Measurements from ENCODE around the gene CCDC80. TPM values are rescaled to one million over a fixed set of nuclear protein-coding genes. Genes with fewer than 3 reads are reported as not detected.
"Not testable (repeated sequence)": the region's sequence is repeated elsewhere in the genome, so short reads cannot be mapped to it uniquely, and the experiment has no call there.

The CCDC80 gene
- total RNA-seq, 2 donors from 2014 or later = 94.4 to 206 TPM

GRCh38 chr3:112579697-112580096 lies 61.2 kb downstream of the CCDC80 start:
- peaks cover 17% of the 10 kb centered on the region for H3K36me3 ChIP-seq

GRCh38 chr3:112579232-112579631 lies 61.7 kb downstream of the CCDC80 start:
- Histone ChIP-seq H3K4me1 (peaks cover 0 to 12% of the 10 kb centered on the region in 2 donors), H3K9me3 (no peaks in the 10 kb centered on the region), H3K27ac (no peak overlapping the region), H3K4me3 (no peak overlapping the region), H3K36me3 (peaks cover 12% of the 10 kb centered on the region), H3K27me3 (no peaks in the 10 kb centered on the region)
- DNase-seq (ENCODE audit: low spot score) = no peak
- TF ChIP-seq, protein P1, sequence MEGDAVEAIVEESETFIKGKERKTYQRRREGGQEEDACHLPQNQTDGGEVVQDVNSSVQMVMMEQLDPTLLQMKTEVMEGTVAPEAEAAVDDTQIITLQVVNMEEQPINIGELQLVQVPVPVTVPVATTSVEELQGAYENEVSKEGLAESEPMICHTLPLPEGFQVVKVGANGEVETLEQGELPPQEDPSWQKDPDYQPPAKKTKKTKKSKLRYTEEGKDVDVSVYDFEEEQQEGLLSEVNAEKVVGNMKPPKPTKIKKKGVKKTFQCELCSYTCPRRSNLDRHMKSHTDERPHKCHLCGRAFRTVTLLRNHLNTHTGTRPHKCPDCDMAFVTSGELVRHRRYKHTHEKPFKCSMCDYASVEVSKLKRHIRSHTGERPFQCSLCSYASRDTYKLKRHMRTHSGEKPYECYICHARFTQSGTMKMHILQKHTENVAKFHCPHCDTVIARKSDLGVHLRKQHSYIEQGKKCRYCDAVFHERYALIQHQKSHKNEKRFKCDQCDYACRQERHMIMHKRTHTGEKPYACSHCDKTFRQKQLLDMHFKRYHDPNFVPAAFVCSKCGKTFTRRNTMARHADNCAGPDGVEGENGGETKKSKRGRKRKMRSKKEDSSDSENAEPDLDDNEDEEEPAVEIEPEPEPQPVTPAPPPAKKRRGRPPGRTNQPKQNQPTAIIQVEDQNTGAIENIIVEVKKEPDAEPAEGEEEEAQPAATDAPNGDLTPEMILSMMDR (IDR thresholded peaks at IDR 0.05) = no peak

More at GRCh38 chr3:112579697-112580096, 61.2 kb downstream of the CCDC80 start:
- H3K9me3 ChIP-seq = no peaks in the 10 kb centered on the region
- no peaks in the 10 kb centered on the region for H3K27me3 ChIP-seq
- H3K4me1 ChIP-seq = peaks cover 0 to 12% of the 10 kb centered on the region in 2 donors
- TF ChIP-seq, protein P1 (IDR thresholded peaks at IDR 0.05) = no peak
- DNase-seq (ENCODE audit: low spot score) = no peak
- no peak overlapping the region for H3K4me3 ChIP-seq
- peak overlapping the region in 1 of 2 donors; percentile 1 for H3K27ac ChIP-seq

GRCh38 chr3:112572701-112573100 lies 68.2 kb downstream of the CCDC80 start:
- H3K4me3 ChIP-seq = no peak overlapping the region
- H3K27ac ChIP-seq = no peak overlapping the region
- TF ChIP-seq, protein P1 (IDR thresholded peaks at IDR 0.05) = no peak
- H3K27me3 ChIP-seq = no peaks in the 10 kb centered on the region
- no peaks in the 10 kb centered on the region for H3K9me3 ChIP-seq
- DNase-seq (ENCODE audit: low spot score) = no peak
- peaks cover 23% of the 10 kb centered on the region for H3K36me3 ChIP-seq
- H3K4me1 ChIP-seq = no peaks in the 10 kb centered on the region

GRCh38 chr3:112569265-112569664 lies 71.7 kb downstream of the CCDC80 start:
- no peak for DNase-seq (ENCODE audit: low spot score)
- Histone ChIP-seq H3K36me3 (peaks cover 23% of the 10 kb centered on the region), H3K4me1 (no peaks in the 10 kb centered on the region), H3K27ac (no peak overlapping the region), H3K4me3 (no peak overlapping the region), H3K27me3 (no peaks in the 10 kb centered on the region), H3K9me3 (no peaks in the 10 kb centered on the region)
- TF ChIP-seq, protein P1 (IDR thresholded peaks at IDR 0.05) = no peak

DNA sequence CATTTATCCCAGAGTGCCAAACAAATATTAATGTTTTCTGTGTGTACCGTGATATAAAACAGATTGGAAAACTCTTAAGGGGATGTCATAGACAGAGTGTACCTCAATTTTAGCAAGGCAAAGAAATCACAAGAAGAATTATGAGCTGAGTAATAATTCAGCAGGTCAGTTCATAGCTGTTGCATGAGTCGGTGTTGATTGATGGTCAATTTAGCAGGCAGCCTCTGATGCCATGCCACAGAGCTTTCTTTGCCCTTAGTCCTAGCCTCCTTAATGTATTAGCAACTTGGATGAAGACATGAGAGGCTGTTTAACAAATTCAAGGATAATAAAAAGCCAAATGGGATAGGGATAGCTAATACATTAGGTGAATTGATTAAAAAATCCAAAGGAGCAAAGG lies 72.3 kb downstream of the CCDC80 start:
- TF ChIP-seq, protein P1 (IDR thresholded peaks at IDR 0.05) = no peak
- Histone ChIP-seq H3K36me3 (peaks cover 23% of the 10 kb centered on the region), H3K4me1 (no peaks in the 10 kb centered on the region), H3K27me3 (no peaks in the 10 kb centered on the region), H3K9me3 (no peaks in the 10 kb centered on the region), H3K27ac (no peak overlapping the region), H3K4me3 (no peak overlapping the region)
- DNase-seq (ENCODE audit: low spot score) = no peak

DNA sequence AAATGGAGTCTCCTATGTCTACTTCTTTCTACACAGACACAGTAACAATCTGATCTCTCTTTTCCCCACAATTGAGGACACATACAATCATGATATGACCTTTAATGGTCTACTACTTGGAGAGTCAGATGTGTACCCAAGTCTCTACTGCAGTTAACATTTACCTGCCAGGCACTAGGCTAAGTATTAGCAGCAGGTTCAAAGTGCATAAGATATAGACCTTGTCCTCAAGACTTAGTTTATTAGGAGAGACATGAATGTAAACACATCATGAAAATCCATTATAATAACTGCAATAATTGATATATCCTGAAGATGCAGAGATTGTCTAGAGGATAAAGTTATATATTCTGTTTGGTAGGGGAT lies 76.0 kb downstream of the CCDC80 start:
- Histone ChIP-seq H3K9me3 (no peaks in the 10 kb centered on the region), H3K4me1 (peaks cover 0 to 17% of the 10 kb centered on the region in 2 donors), H3K27me3 (no peaks in the 10 kb centered on the region), H3K36me3 (peaks cover 10% of the 10 kb centered on the region), H3K27ac (no peak overlapping the region), H3K4me3 (no peak overlapping the region)
- TF ChIP-seq, protein P1 (IDR thresholded peaks at IDR 0.05) = no peak
- no peak for DNase-seq (ENCODE audit: low spot score)

DNA sequence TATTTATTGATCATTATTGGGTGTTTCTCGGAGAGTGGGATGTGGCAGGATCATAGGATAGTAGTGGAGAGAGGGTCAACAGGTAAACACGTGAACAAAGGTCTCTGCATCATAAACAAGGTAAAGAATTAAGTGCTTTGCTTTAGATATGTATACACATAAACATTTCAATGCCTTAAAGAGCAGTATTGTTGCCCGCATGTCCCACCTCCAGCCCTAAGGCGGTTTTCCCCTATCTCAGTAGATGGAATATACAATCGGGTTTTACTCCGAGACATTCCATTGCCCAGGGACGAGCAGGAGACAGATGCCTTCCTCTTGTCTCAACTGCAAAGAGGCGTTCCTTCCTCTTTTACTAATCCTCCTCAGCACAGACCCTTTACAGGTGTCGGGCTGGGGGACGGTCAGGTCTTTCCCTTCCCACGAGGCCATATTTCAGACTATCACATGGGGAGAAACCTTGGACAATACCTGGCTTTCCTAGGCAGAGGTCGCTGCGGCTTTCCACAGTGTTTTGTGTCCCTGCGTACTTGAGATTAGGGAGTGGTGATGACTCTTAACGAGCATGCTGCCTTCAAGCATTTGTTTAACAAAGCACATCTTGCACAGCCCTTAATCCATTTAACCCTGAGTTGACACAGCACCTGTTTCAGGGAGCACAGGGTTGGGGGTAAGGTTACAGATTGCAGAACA lies 76.5 kb downstream of the CCDC80 start:
- not testable (repeated sequence) for H3K27ac ChIP-seq; H3K36me3 ChIP-seq; H3K27me3 ChIP-seq; H3K4me3 ChIP-seq; DNase-seq (ENCODE audit: low spot score); H3K9me3 ChIP-seq
- H3K4me1 ChIP-seq = peaks cover 0 to 22% of the 10 kb centered on the region in 2 donors
